ENCODE measurements around the gene COL20A1. TPM values are rescaled to one million over a fixed set of nuclear protein-coding genes. Genes with fewer than 3 reads are reported as not detected.
"Not testable (repeated sequence)": the region's sequence is repeated elsewhere in the genome, so short reads cannot be mapped to it uniquely, and the experiment has no call there.

Gene COL20A1
- total RNA-seq, 4 donors from 2014 or later: not detected

DNA sequence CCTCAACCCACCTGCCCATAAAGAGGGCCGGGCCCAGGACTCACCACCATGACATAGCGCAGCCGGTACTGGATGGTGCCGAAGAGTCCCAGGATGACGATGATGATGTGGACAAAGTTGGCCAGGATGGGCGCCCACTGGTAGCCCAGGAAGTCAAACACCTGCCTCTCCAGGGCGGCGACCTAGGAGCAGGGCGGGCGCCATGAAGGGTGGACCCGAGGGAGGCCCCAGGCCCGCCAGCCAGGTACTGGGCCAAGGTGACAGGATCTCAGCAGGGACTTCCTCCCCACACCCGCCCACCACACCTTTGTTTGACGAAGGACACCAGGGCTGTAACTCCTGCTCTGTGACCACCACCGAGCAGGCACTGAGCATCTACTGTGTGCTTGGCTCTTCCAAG lies 43.1 kb upstream of the COL20A1 start:
- TF ChIP-seq, protein P1, sequence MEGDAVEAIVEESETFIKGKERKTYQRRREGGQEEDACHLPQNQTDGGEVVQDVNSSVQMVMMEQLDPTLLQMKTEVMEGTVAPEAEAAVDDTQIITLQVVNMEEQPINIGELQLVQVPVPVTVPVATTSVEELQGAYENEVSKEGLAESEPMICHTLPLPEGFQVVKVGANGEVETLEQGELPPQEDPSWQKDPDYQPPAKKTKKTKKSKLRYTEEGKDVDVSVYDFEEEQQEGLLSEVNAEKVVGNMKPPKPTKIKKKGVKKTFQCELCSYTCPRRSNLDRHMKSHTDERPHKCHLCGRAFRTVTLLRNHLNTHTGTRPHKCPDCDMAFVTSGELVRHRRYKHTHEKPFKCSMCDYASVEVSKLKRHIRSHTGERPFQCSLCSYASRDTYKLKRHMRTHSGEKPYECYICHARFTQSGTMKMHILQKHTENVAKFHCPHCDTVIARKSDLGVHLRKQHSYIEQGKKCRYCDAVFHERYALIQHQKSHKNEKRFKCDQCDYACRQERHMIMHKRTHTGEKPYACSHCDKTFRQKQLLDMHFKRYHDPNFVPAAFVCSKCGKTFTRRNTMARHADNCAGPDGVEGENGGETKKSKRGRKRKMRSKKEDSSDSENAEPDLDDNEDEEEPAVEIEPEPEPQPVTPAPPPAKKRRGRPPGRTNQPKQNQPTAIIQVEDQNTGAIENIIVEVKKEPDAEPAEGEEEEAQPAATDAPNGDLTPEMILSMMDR (IDR thresholded peaks at IDR 0.05): no peak
- no peak for DNase-seq (ENCODE audit: low spot score)
- no peak for ATAC-seq (ENCODE audit: low FRiP score)

DNA sequence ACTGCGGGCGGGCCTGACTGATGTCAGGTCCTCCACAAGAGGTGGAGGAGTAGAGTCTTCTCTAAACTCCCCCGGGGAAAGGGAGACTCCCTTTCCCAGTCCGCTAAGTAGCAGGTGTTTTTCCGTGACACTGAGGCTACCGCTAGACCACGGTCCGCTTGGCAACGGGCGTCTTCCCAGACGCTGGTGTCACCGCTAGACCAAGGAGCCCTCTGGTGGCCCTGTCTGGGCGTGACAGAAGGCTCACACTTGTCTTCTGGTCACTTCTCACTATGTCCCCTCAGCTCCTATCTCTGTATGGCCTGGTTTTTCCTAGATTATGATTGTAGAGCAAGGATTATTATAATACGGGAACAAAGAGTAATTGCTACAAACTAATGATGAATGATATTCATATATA lies 41.6 kb upstream of the COL20A1 start:
- DNase-seq (ENCODE audit: low spot score); ATAC-seq (ENCODE audit: low FRiP score): not testable (repeated sequence)

DNA sequence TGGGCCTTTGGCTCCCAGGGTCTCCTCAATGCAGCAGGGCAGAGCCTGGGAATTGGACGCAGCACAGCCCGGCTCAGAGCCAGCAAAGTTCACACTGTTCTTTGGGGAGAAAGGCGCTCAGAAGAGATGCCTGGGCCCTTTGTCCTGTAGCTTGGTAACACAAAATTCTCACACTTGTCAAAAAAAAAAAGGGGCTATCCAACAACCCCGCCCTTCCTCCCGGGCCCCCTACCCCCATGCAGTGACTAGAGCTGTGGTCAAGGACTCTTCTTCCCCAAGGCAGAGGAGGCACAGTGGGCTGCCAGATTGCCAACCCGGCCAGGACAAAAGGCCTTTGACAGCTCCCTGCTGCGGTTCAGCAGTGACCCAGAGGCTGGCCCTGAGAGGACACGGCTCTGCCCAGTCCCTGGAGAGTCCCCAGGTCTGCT lies 40.7 kb upstream of the COL20A1 start:
- TF ChIP-seq, protein P1 (IDR thresholded peaks at IDR 0.05): no peak
- ATAC-seq (ENCODE audit: low FRiP score) (no peak), DNase-seq (ENCODE audit: low spot score) (no peak)

DNA sequence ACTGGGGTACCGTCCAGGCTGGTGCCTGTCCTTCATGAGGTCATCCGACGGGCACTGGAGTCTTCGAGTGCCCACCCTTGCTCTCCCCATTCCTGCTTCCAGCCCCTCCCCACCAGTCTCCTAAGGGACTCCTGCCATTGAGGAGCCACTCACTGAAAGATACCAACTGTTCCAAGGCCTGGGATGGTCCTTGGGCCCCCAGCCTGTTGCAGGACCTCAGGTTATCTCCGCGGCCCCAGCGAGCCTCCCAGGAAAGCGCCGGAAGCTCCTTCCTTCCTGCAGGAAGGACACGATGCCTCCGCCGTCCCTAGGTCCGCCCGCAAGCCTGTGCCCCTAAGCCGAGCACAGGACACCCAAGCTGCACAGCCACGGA lies 39.9 kb upstream of the COL20A1 start:
- DNase-seq (ENCODE audit: low spot score): no peak
- TF ChIP-seq, protein P1 (IDR thresholded peaks at IDR 0.05): no peak

DNA sequence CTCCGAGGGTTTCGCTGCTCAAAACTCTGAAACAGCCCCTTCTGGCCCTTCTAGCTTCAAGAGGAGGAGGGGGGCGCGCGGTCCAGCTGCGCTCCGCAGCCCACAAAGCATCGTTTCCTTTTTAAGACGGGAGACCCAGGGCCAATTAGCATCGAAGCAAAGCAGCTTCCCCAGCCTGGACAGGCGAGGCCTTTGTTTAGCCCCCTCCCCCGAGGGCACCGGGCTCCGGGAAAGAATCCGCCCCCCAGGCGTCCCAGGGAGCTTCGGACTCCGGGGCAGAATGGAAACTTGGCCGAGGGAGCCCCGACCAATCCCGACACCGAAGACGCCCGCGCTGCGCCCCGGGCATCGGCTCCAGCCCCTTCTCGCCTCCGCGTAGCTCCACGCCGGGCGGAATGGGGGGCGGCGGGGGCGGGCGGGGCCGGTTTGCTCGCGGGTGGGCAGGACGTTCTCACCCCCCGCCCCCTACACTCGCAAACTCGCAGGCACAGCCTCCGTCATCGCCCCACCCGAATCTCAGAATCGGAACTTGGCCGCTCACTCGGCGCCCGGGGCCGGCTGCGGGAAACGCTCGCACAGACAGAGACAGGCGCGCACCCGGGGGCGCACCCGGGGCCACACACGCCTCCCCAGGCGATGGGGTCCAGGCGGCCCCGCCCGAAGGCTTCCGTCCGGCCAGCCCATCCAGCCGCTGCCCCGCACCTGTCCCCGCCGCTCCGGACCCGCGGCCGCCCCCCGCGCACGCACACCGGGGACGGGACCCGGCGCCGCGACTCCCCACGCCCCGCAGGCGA lies 39.4 kb upstream of the COL20A1 start:
- DNase-seq (ENCODE audit: low spot score) (no peak), ATAC-seq (ENCODE audit: low FRiP score) (no peak)
- TF ChIP-seq, protein P1 (IDR thresholded peaks at IDR 0.05): no peak

More for the DNA sequence above, 39.9 kb upstream of the COL20A1 start:
- no peak for ATAC-seq (ENCODE audit: low FRiP score)

DNA sequence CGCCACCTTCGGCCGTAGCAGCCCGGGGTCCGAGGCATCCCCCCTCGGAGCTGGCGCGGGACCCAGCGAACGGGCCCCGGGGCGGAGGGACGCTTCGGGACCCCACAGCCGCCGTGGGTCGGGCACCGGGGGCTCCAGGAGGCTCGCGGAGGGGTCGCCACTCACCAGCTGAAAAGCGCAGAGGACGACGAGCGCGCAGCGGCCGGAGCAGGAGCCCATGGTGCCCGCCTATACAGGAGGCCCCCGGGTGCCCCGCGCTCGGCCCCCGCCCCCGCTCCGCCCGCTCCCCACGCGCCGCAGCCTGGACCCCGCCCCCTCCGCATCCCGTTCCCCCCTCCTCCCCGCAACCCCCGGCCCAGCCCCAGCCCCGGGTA lies 38.8 kb upstream of the COL20A1 start, which contains the start of gene NKAIN4:
Gene NKAIN4, minus strand, starts transcription at position 232 of the 374 bp plus-strand sequence. Its CDS starts 13 bp downstream, at position 219.
- DNase-seq (ENCODE audit: low spot score) (no peak), ATAC-seq (ENCODE audit: low FRiP score) (no peak)
- TF ChIP-seq, protein P1 (IDR thresholded peaks at IDR 0.05): no peak

DNA sequence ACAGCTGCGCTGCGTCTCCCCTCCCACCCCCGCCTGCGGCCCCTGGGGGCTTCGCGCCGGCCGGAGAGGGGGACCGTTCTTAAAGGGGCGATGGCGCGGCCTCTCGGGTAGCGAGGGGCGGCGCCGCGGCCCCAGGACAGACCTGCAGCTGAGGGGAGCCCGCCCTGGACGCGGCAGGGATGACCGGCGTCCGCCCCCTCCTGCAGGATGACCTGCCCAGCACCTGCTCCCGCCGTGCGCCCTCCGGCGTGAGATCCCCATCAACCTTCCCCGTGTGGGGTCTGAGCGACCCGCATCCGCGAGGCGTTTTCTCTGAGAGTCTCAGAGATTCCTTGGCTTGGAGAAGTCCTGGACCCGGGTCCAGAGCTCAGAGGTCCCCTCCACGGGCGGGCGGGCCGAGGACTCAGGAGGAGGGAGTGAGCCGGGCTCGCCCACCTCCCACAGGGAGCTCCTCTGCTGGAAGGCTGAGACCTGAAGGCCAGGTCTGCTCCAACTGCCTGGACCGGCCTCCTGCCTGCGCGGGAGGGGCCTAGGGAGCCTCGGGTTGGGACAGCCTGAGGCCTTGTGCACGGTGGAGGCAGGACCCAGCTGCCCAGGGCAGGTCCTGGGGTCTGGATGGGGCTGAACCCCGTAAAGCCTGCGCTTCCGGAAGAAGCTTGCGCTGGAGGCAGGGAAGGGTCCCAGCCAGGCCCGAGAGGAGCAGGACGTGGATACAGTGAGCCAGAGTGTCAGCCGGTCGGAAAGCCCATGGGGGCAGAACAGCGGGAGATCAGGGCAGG lies 38.2 kb upstream of the COL20A1 start:
- TF ChIP-seq, protein P1 (IDR thresholded peaks at IDR 0.05): no peak
- DNase-seq (ENCODE audit: low spot score) (no peak), ATAC-seq (ENCODE audit: low FRiP score) (no peak)
